PC-9 (cell line): ENCODE results near the gene CAPN11.
"Not testable (repeated sequence)": the region's sequence is repeated elsewhere in the genome, so short reads cannot be mapped to it uniquely, and the experiment has no call there.

Experiments
- CTCF ChIP-seq: fragments of 200-600 bp; sonication (generic); conservative IDR thresholded peaks from 2 replicates; pipeline ENCODE4 v1.6.1; 2017; ENCODE audit warnings: mixed run types, antibody characterized with exemption, mild to moderate bottlenecking, moderate library complexity
- EZH2 ChIP-seq: fragments of 200-600 bp; sonication (generic); IDR thresholded peaks from 2 replicates; pipeline ENCODE4 v1.8.0; 2017; ENCODE audit warnings: antibody characterized with exemption, low read depth

- not testable (repeated sequence) for TF ChIP-seq CTCF, EZH2
Observed at GRCh38 chr6:44185356-44185755, 26.7 kb downstream of the CAPN11 start.
